Kidney (tissue), 14 donors: ENCODE data around the gene CTSW. TPM values are rescaled to one million over a fixed set of nuclear protein-coding genes. Genes with fewer than 3 reads are reported as not detected.

Experiments used
- DNase-seq, 5 donors: peaks; one replicate each; pipeline ENCODE4 v3.0.0-alpha.2; 2013 to 2020
- FAIRE-seq: peaks from 2 replicates; lab custom pipeline; 2012; peaks lifted over from hg19 to GRCh38; lab: Jason Lieb, UNC
- H3K27ac ChIP-seq, 2 donors: one replicate each; pipeline ENCODE4 v1.7.0; 2013; ENCODE audit warnings: low read depth in 2 of 2, low read length in 2 of 2, inconsistent platforms in 1 of 2
- H3K27me3 ChIP-seq: one replicate; pipeline ENCODE4 v1.7.1; 2013; ENCODE audit warnings: low read length, inconsistent platforms; ENCODE audit not compliant: control insufficient read depth, insufficient read depth
- H3K36me3 ChIP-seq, 3 donors: one replicate each; pipeline versions ENCODE4 v1.7.0 to v1.7.1; 2013; ENCODE audit warnings: low read length in 3 of 3, control low read depth in 1 of 3, inconsistent platforms in 1 of 3; ENCODE audit not compliant: insufficient read depth in 3 of 3, control insufficient read depth in 2 of 3
- H3K4me1 ChIP-seq, 3 donors: one replicate each; pipeline versions ENCODE4 v1.7.0 to v1.7.1; 2013; ENCODE audit warnings: low read length in 3 of 3, inconsistent platforms in 1 of 3, low read depth in 1 of 3; ENCODE audit not compliant: control insufficient read depth in 2 of 3, insufficient read depth in 2 of 3
- H3K4me3 ChIP-seq, 3 donors: one replicate each; pipeline versions ENCODE4 v1.7.0 to v1.8.1; 2013; ENCODE audit warnings: low read length in 3 of 3, control low read depth in 1 of 3, inconsistent platforms in 1 of 3
- H3K9ac ChIP-seq, 3 donors: one replicate each; pipeline versions ENCODE4 v1.7.0 to v1.7.1; 2013; ENCODE audit warnings: low read length in 3 of 3, control low read depth in 1 of 3, inconsistent platforms in 1 of 3
- H3K9me3 ChIP-seq, 3 donors: one replicate each; pipeline versions ENCODE4 v1.7.0 to v1.7.1; 2013; ENCODE audit warnings: low read length in 3 of 3, control low read depth in 1 of 3, inconsistent platforms in 1 of 3; ENCODE audit not compliant: control insufficient read depth in 2 of 3, insufficient read depth in 1 of 3
- CTCF ChIP-seq: IDR thresholded peaks from 3 replicates; pipeline ENCODE4 v1.5.1; 2012; ENCODE audit warnings: mild to moderate bottlenecking, moderate library complexity, borderline replicate concordance; ENCODE audit not compliant: insufficient read depth; ENCODE audit errors: extremely low read depth
- intact Hi-C: fragments of 100-400 bp; cut with DNase I; formaldehyde crosslinking; loops from one replicate; pipeline ENCODE4 v1.11.1; 2022
- polyA plus RNA-seq: library from polyadenylated mRNA; stranded (reverse); fragments of 350-450 nt; fragmentation: Illumina TruSeq; extraction: RNeasy Lipid Tissue Mini Kit (QIAGEN cat#74804); gene quantifications from one replicate; pipeline ENCODE4 v1.2.3, GENCODE V29; 2014; ENCODE audit warnings: low read depth, low replicate concordance; ENCODE audit not compliant: insufficient read depth
- total RNA-seq: library from RNA; stranded (reverse); fragmentation: NEBNext Ultra II Directional; extraction: Animal tissue kit (Norgen Biotek cat#: 25700); gene quantifications from one replicate; pipeline ENCODE4 v1.2.1, GENCODE V29; 2021
- donor health status: control.
- donor health status: control.
- donor health status: control.
- donor health status: control.
- donor health status: control.
- donor health status: DM: yes; HTN: yes; CAD: no.
- donor health status: Normal renal cell carcinoma (clear cell type).

CTSW gene
- total and polyA plus RNA-seq, 2 donors from 2014 or later: 1.3 to 3.9 TPM

- Histone ChIP-seq H3K9me3 (no peaks in the 10 kb centered on the region), H3K36me3 (no peaks in the 10 kb centered on the region), H3K9ac (no peak overlapping the region), H3K27ac (no peak overlapping the region), H3K4me1 (peaks cover 0 to 17% (median 3%) of the 10 kb centered on the region in 3 donors), H3K4me3 (no peak overlapping the region), H3K27me3 (peaks cover 15% of the 10 kb centered on the region)
- DNase-seq (no peak), FAIRE-seq (no peak)
- no peak for TF ChIP-seq CTCF
- intact Hi-C loops: no loop called here
These were observed 16.7 kb downstream of the CTSW start for GRCh38 chr11:65896034-65896999.

GRCh38 chr11:65897020-65897471 lies 17.4 kb downstream of the CTSW start:
- Histone ChIP-seq H3K4me3 (no peak overlapping the region), H3K36me3 (no peaks in the 10 kb centered on the region), H3K27me3 (peaks cover 17% of the 10 kb centered on the region), H3K9ac (no peak overlapping the region), H3K27ac (no peak overlapping the region), H3K4me1 (peaks cover 0 to 11% (median 3%) of the 10 kb centered on the region in 3 donors), H3K9me3 (no peaks in the 10 kb centered on the region)
- TF ChIP-seq CTCF: no peak
- DNase-seq: no peak
- FAIRE-seq: no peak
- intact Hi-C loops: no loop called here

- Histone ChIP-seq H3K4me1 (peaks cover 0 to 6% (median 3%) of the 10 kb centered on the region in 3 donors), H3K27me3 (peaks cover 17% of the 10 kb centered on the region), H3K36me3 (no peaks in the 10 kb centered on the region), H3K9ac (no peak overlapping the region), H3K9me3 (no peaks in the 10 kb centered on the region), H3K4me3 (no peak overlapping the region), H3K27ac (no peak overlapping the region)
- intact Hi-C loops: no loop called here
- no peak for DNase-seq
- TF ChIP-seq CTCF: no peak
- no peak for FAIRE-seq
These were observed 19.2 kb downstream of the CTSW start for GRCh38 chr11:65898656-65899355.
